Pancreas (tissue), 10 donors: ENCODE results near the gene SYK. TPM values are rescaled to one million over a fixed set of nuclear protein-coding genes. Genes with fewer than 3 reads are reported as not detected.

ENCODE experiments used
- ATAC-seq, 4 donors: fragments of 200-7000 bp; cut with Tn5 transposase; one replicate each; pipeline versions ENCODE4 v1.8.0 to v1.9.1; 2020; ENCODE audit warnings: mild to moderate bottlenecking in 4 of 4, moderate library complexity in 4 of 4
- DNase-seq, 6 donors: peaks; one replicate each; pipeline ENCODE4 v3.0.0-alpha.2; 2020
- FAIRE-seq: peaks from 2 replicates; lab custom pipeline; 2012; peaks lifted over from hg19 to GRCh38; lab: Jason Lieb, UNC
- H3K27ac ChIP-seq, 4 donors: fragments of 200-600 bp; sonication (generic); 1 replicate in 3 of 4; 2 replicates in 1 of 4; pipeline versions ENCODE4 v1.5.0 to v1.8.0; 2020
- H3K27me3 ChIP-seq, 4 donors: fragments of 200-600 bp; one replicate each; pipeline ENCODE4 v1.8.0; 2021
- H3K36me3 ChIP-seq, 3 donors: fragments of 200-600 bp; sonication (generic) in 1 of 3; one replicate each; pipeline versions ENCODE4 v1.5.0 to v1.8.0; 2020 to 2021
- H3K4me1 ChIP-seq, 3 donors: fragments of 200-600 bp; one replicate each; pipeline ENCODE4 v1.8.0; 2021
- H3K4me3 ChIP-seq, 4 donors: fragments of 200-600 bp; sonication (generic) in 2 of 4; one replicate each; pipeline versions ENCODE4 v1.5.0 to v1.8.0; 2020 to 2021
- H3K9me3 ChIP-seq, 4 donors: fragments of 200-600 bp; one replicate each; pipeline ENCODE4 v1.8.0; 2021
- CTCF ChIP-seq, 4 donors: fragments of 200-600 bp; sonication (generic) in 3 of 4; IDR thresholded peaks; one replicate each; pipeline versions ENCODE4 v1.5.0 to v1.8.0; 2021; ENCODE audit warnings: antibody characterized with exemption in 4 of 4
- whole genome bisulfite sequencing, 2 donors: extraction: QIAGEN DNeasy Blood & Tissue Kit; methylation state at CpG; one replicate each; pipeline ENCODE4 v1.1.7; 2013; 5-methylcytosine and 5-hydroxymethylcytosine counted together
- intact Hi-C, 3 donors: fragments of 100-400 bp; cut with DNase I; formaldehyde crosslinking; loops; one replicate each; pipeline versions ENCODE4 v1.11.1 to v1.14.2; 2022
- polyA plus RNA-seq, 2 donors: library from polyadenylated mRNA; stranded (reverse); fragments of 200-250 nt; gene quantifications; one replicate each; pipeline ENCODE4 v1.2.3, GENCODE V29; 2013
- total RNA-seq, 6 donors: library from RNA; stranded (reverse); fragmentation: NEBNext Ultra II Directional in 4 of 6; extraction: Animal tissue kit (Norgen Biotek cat#: 25700) in 4 of 6; gene quantifications; one replicate each; pipeline versions ENCODE4 v1.2.1 to v1.2.4, GENCODE V29; 2021 to 2023
- donor health status: healthy with polysubstance abuse.
- donor health status: DM: no; HTN: no; CAD: no; lungs with moderate emphysema.
- donor health status: DM: no; HTN: no; CAD: no.
- donor health status: control.
- donor health status: control.
- donor health status: Bipolar disorder and iron deficiency.
- donor health status: DM: yes; HTN: yes; CAD: no.
- donor health status: DM: no; HTN: no; CAD: no.
- donor health status: DM: no; HTN: no; CAD: no.
- donor health status: DM: yes; HTN: yes; CAD: no.

The SYK gene
- total and polyA plus RNA-seq, 8 donors, result 5.5 to 41.1 (median 11.3) TPM

GRCh38 chr9:90842996-90843395, 41.4 kb downstream of the SYK start:
- H3K36me3 ChIP-seq, result peaks cover 0 to 5% (median 0%) of the 10 kb centered on the region in 3 donors
- 90 to 91% methylated on average over 14 of the region's 14 CpGs for WGBS, 2 donors
- intact Hi-C loops, result no loop called here

GRCh38 chr9:90843525-90843924, 41.9 kb downstream of the SYK start:
- WGBS, 2 donors, result 86 to 88% methylated on average over 6 of the region's 6 CpGs
- TF ChIP-seq CTCF (IDR thresholded peaks at IDR 0.05), result no peak
- FAIRE-seq (no peak), DNase-seq (no peak), ATAC-seq (no peak)
- Histone ChIP-seq H3K27ac (no peak overlapping the region), H3K27me3 (no peaks in the 10 kb centered on the region), H3K9me3 (no peaks in the 10 kb centered on the region), H3K4me3 (no peak overlapping the region), H3K4me1 (no peaks in the 10 kb centered on the region), H3K36me3 (peaks cover 0 to 5% (median 0%) of the 10 kb centered on the region in 3 donors)
- intact Hi-C loops, result no loop called here

More at GRCh38 chr9:90842996-90843395, 41.4 kb downstream of the SYK start:
- no peak for TF ChIP-seq CTCF (IDR thresholded peaks at IDR 0.05)
- Histone ChIP-seq H3K9me3 (no peaks in the 10 kb centered on the region), H3K27ac (no peak overlapping the region), H3K4me1 (no peaks in the 10 kb centered on the region), H3K4me3 (no peak overlapping the region), H3K27me3 (no peaks in the 10 kb centered on the region)
- peak in 1 of 4 donors; percentile 53 for ATAC-seq
- FAIRE-seq, result no peak
- DNase-seq, result no peak

DNA sequence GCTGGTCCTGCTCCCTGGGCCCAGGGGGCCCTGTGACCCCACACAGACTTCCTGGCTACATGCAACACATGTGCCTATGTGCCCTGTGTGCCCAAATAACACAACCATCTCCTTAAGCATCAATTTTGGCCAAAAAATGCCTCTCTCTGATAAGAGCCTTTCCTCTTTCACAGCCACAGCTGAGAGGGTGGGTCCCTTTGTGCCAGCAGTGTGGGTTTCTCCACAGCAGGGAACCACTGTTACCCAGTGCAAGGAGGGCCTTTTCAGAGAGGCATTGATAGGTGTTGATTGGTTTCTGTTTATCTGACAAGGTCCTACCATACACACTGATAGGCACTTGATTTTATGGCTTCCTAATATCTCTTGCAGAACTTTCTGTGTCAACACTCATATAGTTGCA, 42.7 kb downstream of the SYK start:
- ATAC-seq (no peak), DNase-seq (no peak), FAIRE-seq (no peak)
- intact Hi-C loops, result no loop called here
- Histone ChIP-seq H3K4me3 (no peak overlapping the region), H3K4me1 (no peaks in the 10 kb centered on the region), H3K36me3 (peaks cover 0 to 5% (median 0%) of the 10 kb centered on the region in 3 donors), H3K27me3 (no peaks in the 10 kb centered on the region), H3K27ac (no peak overlapping the region), H3K9me3 (no peaks in the 10 kb centered on the region)
- TF ChIP-seq CTCF (IDR thresholded peaks at IDR 0.05), result no peak

- Histone ChIP-seq H3K27ac (no peak overlapping the region), H3K36me3 (peaks cover 0 to 5% (median 0%) of the 10 kb centered on the region in 3 donors), H3K4me3 (no peak overlapping the region), H3K9me3 (no peaks in the 10 kb centered on the region), H3K27me3 (no peaks in the 10 kb centered on the region), H3K4me1 (no peaks in the 10 kb centered on the region)
- intact Hi-C loops, result no loop called here
- no peak for FAIRE-seq
- no peak for TF ChIP-seq CTCF (IDR thresholded peaks at IDR 0.05)
- WGBS, 2 donors, result 91 to 92% methylated on average over 6 of the region's 6 CpGs
- DNase-seq, result no peak
- no peak for ATAC-seq
Observed at GRCh38 chr9:90846770-90847419, 45.3 kb downstream of the SYK start.

DNA sequence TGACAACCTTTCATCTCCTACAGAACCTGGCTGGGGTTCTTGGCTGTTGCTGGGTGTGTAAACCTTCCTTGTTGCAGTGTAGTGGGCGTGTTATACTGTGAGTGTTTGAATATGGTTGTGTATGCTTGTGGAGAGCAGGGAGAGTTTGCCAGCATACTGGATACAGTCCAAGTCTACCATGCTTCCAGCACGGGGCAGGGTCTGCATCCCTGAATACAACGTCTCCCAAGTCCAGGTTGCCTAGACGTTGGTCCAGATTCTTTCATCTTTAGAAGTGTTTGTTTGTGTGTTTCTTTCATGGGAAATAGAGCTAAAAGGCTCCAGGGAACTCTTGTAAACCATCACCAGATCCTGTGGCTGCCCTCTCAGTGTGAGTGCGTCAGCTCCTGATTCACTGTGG, 46.4 kb downstream of the SYK start:
- DNase-seq (no peak), ATAC-seq (no peak), FAIRE-seq (no peak)
- Histone ChIP-seq H3K27ac (no peak overlapping the region), H3K4me1 (no peaks in the 10 kb centered on the region), H3K4me3 (no peak overlapping the region), H3K9me3 (no peaks in the 10 kb centered on the region), H3K27me3 (no peaks in the 10 kb centered on the region), H3K36me3 (peaks cover 0 to 5% (median 0%) of the 10 kb centered on the region in 3 donors)
- WGBS, 2 donors, result 83 to 86% methylated on average over 5 of the region's 5 CpGs
- intact Hi-C loops, result no loop called here
- TF ChIP-seq CTCF (IDR thresholded peaks at IDR 0.05), result no peak
